ENCODE results near the gene BAIAP2L2. TPM values are rescaled to one million over a fixed set of nuclear protein-coding genes. Genes with fewer than 3 reads are reported as not detected.

Gene BAIAP2L2
- polyA plus RNA-seq, 2 of the 4 experiments (the other 2 are of a cell fraction), result 3.5 to 4.7 TPM

DNA sequence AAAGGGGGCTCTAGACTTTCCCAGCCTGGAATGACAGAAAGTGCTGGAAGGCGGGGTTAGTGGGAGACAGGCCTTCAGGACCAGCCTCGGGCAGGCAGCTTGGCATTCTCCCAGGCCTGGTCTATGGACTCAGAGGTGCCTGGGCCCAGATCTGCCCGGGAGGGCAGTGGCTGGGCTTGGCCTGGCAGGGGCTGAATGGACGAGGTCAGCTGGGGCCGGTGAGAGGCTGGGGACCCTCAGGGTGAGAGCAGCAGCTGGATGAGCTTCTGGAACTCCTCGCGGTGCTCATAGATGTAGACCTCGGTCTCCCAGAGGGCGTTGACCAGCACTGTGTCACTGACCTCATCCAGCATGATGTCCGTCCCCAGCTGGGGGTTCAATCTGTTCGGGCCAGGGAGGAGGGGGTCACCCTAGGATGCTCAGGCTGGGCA lies 1.5 kb upstream of the BAIAP2L2 start:
- Histone ChIP-seq H3K27ac (peak overlapping the region; percentile 91 to 96), H3K9me3 (no peaks in the 10 kb centered on the region), H3K4me3 (peak overlapping the region; percentile 51; the same call in 1 of the 3 replicates), H3K4me1 (peaks cover 52% of the 10 kb centered on the region), H3K4me2 (peak overlapping the region; percentile 99)
- ChIA-PET CTCF (interaction anchor here (0.6 to 2.6 kb wide), 7 partner anchors 10 to 241 kb away, joined by 3 to 10 read pairs (median 3); no protein-coding TSS in a partner anchor), POLR2A (no interaction called here)
- WGBS (ENCODE audit: missing lambda C conversion rate), result 42% methylated on average over 2 of the region's 11 CpGs
- DNase-seq (ENCODE audit: low read depth in 1 of 2, low spot score in 1 of 2), result no peak
- no peak for FAIRE-seq
- no peak for ATAC-seq
- TF ChIP-seq BHLHE40 (IDR thresholded peaks at IDR 0.05; ENCODE audit: low read depth, low read length) (no peak), SREBF2 (IDR thresholded peaks at IDR 0.05) (no peak), CBX8 (IDR thresholded peaks at IDR 0.05) (no peak), ZNF302 (CRISPR knock-in tag; IDR thresholded peaks at IDR 0.05) (no peak), EP300 (IDR thresholded peaks at IDR 0.05) (no peak), TP53 (CRISPR knock-in tag; IDR thresholded peaks at IDR 0.05) (no peak), EHMT2 (IDR thresholded peaks at IDR 0.05; ENCODE audit: low read depth) (no peak), POLR2A (IDR thresholded peaks at IDR 0.05; ENCODE audit: low read length) (no peak)
- TF ChIP-seq, protein P1, sequence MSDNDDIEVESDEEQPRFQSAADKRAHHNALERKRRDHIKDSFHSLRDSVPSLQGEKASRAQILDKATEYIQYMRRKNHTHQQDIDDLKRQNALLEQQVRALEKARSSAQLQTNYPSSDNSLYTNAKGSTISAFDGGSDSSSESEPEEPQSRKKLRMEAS (IDR thresholded peaks at IDR 0.05), result no peak
- TF ChIP-seq, protein P2, sequence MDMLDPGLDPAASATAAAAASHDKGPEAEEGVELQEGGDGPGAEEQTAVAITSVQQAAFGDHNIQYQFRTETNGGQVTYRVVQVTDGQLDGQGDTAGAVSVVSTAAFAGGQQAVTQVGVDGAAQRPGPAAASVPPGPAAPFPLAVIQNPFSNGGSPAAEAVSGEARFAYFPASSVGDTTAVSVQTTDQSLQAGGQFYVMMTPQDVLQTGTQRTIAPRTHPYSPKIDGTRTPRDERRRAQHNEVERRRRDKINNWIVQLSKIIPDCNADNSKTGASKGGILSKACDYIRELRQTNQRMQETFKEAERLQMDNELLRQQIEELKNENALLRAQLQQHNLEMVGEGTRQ (IDR thresholded peaks at IDR 0.05), result no peak

DNA sequence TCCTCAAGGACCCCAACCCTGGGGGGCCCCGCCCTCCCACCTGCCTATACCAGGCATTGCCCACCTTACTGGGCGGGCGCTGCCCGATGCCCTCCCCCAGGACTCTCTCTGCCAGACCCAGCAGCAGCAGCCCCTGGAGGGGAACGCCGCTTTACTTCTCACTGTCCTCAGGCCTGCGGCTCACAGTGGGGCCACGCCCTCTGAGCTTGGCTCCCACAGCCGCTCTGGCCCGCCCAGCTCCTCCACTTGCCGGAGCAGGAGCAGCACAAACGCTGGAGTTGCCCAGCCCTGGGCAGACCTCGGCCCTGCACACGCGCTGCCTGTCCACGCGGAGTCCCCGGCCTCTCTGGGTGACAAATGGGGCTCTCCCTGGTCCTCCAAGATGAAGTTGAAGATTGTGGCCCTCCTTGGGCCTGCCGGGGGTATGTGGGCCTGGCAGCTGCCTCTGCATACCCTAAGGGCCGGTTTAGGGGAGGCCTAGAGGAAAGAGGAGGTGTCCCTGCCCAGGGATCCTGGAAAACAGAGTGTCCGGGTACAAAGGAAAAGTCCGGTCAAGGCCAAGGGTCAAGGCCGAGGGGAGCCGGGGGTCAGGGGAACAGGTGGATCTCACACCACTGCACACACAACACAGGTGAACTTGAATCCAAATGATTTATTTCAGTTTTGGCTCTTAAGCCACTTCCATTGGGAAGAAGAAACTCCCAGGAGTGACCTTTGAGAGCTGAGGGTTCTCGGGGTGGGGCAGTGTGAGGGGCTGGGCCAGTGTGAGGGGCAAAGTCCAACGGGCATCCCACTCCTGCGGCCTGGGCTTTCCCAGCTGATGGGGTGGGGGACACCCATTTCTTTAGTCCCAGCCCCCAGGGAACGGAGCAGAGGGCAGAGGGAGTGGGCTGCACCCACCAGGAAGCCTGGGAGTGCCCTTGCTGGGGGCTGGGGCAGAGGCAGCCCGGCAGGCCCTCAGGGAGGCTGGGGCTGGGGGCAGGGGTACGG lies 674 bp upstream of the BAIAP2L2 start:
- POLR2A ChIA-PET, result no interaction called here
- DNase-seq (ENCODE audit: low read depth in 1 of 2, low spot score in 1 of 2) (peak; percentile 63 to 74), FAIRE-seq (no peak), ATAC-seq (peak; percentile 66 to 82)
- WGBS (ENCODE audit: missing lambda C conversion rate), result 8% methylated on average over 18 of the region's 30 CpGs
- Histone ChIP-seq H3K4me3 (peak overlapping the region; percentile 51), H3K27ac (peak overlapping the region; percentile 91 to 96), H3K9me3 (no peaks in the 10 kb centered on the region), H3K4me2 (peak overlapping the region; percentile 99), H3K4me1 (peaks cover 52% of the 10 kb centered on the region)
- TF ChIP-seq GATA3 (IDR thresholded peaks at IDR 0.05; ENCODE audit: borderline replicate concordance) (no peak), JUN (IDR thresholded peaks at IDR 0.05) (0 out of 5 replicates have a peak, but pooled peaks of 1 of the 2 experiments have one; percentile 14), ZSCAN20 (CRISPR knock-in tag; IDR thresholded peaks at IDR 0.05) (no peak), POLR2A (IDR thresholded peaks at IDR 0.05; ENCODE audit: low read length) (0 out of 2 replicates have a peak, but pooled peaks have one; percentile 7)
- CTCF ChIA-PET, result interaction anchor here (0.6 to 2.6 kb wide), 10 partner anchors 9 to 242 kb away, joined by 3 to 10 read pairs (median 3); no protein-coding TSS in a partner anchor

DNA sequence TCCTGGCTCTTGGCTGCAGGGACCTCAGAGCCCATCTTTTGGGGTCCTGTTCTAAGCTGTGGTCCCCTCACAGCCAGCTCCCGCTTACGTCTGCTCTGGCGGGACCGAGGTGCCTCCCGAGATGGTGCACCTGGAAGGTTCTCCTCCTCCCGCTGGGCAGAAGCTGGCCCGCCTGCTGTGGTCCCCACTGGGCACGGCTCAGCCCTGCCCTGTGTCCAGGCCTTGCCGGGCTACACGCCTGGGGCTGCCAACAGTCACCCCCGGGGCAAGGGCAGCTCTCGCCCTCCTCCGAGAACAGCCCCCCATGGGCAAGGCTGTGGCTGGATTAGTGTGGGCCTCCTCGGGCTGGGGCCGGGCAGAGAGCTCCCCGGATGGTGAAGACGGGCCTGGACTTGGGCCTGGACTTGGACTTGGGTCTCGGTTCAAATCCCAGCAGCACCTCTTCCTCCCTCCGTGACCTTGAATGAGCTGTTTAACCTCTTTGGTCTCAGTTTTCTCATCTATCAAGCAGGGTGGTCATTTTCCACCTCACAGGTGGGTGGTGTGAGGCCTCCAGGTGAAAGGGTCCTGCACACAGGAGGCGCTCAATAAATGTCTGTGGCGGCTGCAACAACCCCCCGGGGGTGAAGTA lies 998 bp downstream of the BAIAP2L2 start:
- Histone ChIP-seq H3K4me3 (no peak overlapping the region; the same call in 2 of the 3 replicates), H3K4me1 (peaks cover 52% of the 10 kb centered on the region), H3K4me2 (peak overlapping the region; percentile 99; the same call in 2 of the 3 replicates), H3K9me3 (no peaks in the 10 kb centered on the region), H3K27ac (peak overlapping the region in 1 of 2 experiments; percentile 91; a peak in 1 of 6 replicates)
- ATAC-seq (peak in 1 of 2 experiments; percentile 6; a peak in 1 of 6 replicates), DNase-seq (ENCODE audit: low read depth in 1 of 2, low spot score in 1 of 2) (peak in 1 of 2 experiments; percentile 38), FAIRE-seq (no peak)
- ChIA-PET CTCF (interaction anchor here (0.9 to 1.0 kb wide), 2 partner anchors 9 to 11 kb away, joined by 3 read pairs; no protein-coding TSS in a partner anchor), POLR2A (no interaction called here)
- TF ChIP-seq, protein P3, sequence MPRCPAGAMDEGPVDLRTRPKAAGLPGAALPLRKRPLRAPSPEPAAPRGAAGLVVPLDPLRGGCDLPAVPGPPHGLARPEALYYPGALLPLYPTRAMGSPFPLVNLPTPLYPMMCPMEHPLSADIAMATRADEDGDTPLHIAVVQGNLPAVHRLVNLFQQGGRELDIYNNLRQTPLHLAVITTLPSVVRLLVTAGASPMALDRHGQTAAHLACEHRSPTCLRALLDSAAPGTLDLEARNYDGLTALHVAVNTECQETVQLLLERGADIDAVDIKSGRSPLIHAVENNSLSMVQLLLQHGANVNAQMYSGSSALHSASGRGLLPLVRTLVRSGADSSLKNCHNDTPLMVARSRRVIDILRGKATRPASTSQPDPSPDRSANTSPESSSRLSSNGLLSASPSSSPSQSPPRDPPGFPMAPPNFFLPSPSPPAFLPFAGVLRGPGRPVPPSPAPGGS (IDR thresholded peaks at IDR 0.05), result no peak
- 74% methylated on average over 9 of the region's 22 CpGs for WGBS (ENCODE audit: missing lambda C conversion rate)

Data from A549 (cell line).